Central memory CD8-positive, alpha-beta T cell (primary cell): ENCODE measurements around the gene DPYD.
"Not testable (repeated sequence)": the region's sequence is repeated elsewhere in the genome, so short reads cannot be mapped to it uniquely, and the experiment has no call there.

ENCODE experiments used
- ATAC-seq: fragments of 150-1000 bp; cut with Tn5 transposase; replicated peaks from 2 replicates; pipeline ENCODE4 v1.10.0; 2022; ENCODE audit warnings: mild to moderate bottlenecking, moderate FRiP score, moderate number of reproducible peaks; ENCODE audit not compliant: poor library complexity, severe bottlenecking; ENCODE audit errors: extremely low read depth
- DNase-seq, 2 donors: peaks; one replicate each; pipeline ENCODE4 v3.0.0; 2021; ENCODE audit warnings: low spot score in 2 of 2
- H3K27ac Mint-ChIP-seq: one replicate; pipeline ENCODE4 v1.8.0; 2022; ENCODE audit warnings: low read depth, mild to moderate bottlenecking, moderate library complexity, mixed read lengths
- H3K27me3 Mint-ChIP-seq: one replicate; pipeline ENCODE4 v1.8.0; 2022; ENCODE audit warnings: mixed read lengths
- H3K36me3 Mint-ChIP-seq: one replicate; pipeline ENCODE4 v1.8.0; 2022; ENCODE audit warnings: mild to moderate bottlenecking, moderate library complexity, mixed read lengths; ENCODE audit not compliant: insufficient read depth
- H3K4me1 Mint-ChIP-seq: one replicate; pipeline ENCODE4 v1.8.0; 2022; ENCODE audit warnings: mixed read lengths
- H3K4me3 Mint-ChIP-seq: one replicate; pipeline ENCODE4 v1.8.0; 2022; ENCODE audit warnings: mild to moderate bottlenecking, moderate library complexity, mixed read lengths
- H3K9me3 Mint-ChIP-seq: one replicate; pipeline ENCODE4 v1.8.0; 2022; ENCODE audit warnings: mixed read lengths

Gene DPYD

DNA sequence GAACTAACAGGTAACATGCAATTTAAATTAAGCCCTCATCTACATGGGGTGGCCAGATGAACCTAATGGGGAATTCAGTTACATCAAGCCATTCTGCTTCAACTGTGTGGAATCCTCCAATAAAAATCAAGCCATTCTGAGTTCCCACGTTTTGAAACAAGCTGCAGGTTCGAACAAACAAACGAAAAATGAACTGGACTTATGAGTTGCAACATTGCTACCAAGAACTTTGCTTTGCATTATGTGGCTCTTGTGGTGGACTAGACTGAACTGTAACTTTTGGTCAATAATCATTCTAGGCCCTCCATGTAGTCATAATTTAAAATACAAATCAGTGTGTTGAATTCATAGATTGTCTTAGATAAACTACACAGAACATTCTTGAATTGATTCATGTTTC, 682.0 kb downstream of the DPYD start:
- H3K36me3 Mint-ChIP-seq, result peaks cover 7% of the 10 kb centered on the region
- H3K9me3 Mint-ChIP-seq, result no peaks in the 10 kb centered on the region
- no peaks in the 10 kb centered on the region for H3K4me1 Mint-ChIP-seq
- ATAC-seq (no peak), DNase-seq (no peak)
- H3K27ac Mint-ChIP-seq, result no peak overlapping the region
- no peak overlapping the region for H3K4me3 Mint-ChIP-seq
- no peaks in the 10 kb centered on the region for H3K27me3 Mint-ChIP-seq

DNA sequence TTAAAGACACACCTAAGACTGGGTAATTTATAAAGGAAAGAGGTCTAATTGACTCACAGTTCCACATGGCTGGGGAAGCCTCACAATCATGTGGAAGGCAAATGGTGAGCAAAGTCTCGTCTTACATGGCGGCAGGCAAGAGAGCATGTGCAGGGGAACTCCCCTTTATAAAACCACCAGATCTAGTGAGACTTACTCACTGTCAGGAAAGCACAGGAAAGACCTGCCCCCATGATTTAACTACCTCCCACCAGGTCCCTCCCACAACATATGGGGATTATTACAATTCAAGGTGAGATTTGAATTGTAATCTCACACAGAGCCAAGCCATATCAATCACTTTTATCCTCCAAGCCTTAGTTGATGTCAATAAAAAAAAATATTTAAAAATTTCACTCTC, 689.5 kb downstream of the DPYD start:
- not testable (repeated sequence) for H3K9me3 Mint-ChIP-seq, H3K27ac Mint-ChIP-seq

DNA sequence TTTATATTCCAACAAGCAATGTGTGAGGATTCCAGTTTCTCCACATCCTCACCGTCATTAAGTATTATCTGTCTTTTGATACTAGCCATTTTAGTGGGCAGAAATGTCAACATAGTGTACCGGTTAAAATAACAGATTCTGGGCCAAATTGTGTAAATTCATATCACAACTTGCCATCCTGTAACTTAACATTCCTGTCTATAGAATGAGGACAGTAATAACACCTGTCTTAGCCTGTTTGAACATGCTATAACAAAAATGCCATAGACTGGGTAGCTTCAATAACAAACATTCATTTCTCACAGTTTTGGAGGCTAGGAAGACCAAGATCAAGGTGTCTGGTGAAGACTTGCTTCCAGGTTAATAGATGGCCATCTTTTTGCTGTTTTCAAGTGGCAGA, 708.2 kb downstream of the DPYD start:
- H3K4me1 Mint-ChIP-seq, result no peaks in the 10 kb centered on the region
- no peak for DNase-seq
- H3K27me3 Mint-ChIP-seq, result no peaks in the 10 kb centered on the region
- ATAC-seq, result no peak
- H3K4me3 Mint-ChIP-seq, result no peak overlapping the region
- H3K9me3 Mint-ChIP-seq, result no peaks in the 10 kb centered on the region
- peaks cover 2% of the 10 kb centered on the region for H3K36me3 Mint-ChIP-seq
- H3K27ac Mint-ChIP-seq, result no peak overlapping the region

More for the DNA sequence above, 689.5 kb downstream of the DPYD start:
- not testable (repeated sequence) for H3K4me3 Mint-ChIP-seq, DNase-seq, ATAC-seq, H3K27me3 Mint-ChIP-seq, H3K4me1 Mint-ChIP-seq
- peaks cover 16% of the 10 kb centered on the region for H3K36me3 Mint-ChIP-seq

DNA sequence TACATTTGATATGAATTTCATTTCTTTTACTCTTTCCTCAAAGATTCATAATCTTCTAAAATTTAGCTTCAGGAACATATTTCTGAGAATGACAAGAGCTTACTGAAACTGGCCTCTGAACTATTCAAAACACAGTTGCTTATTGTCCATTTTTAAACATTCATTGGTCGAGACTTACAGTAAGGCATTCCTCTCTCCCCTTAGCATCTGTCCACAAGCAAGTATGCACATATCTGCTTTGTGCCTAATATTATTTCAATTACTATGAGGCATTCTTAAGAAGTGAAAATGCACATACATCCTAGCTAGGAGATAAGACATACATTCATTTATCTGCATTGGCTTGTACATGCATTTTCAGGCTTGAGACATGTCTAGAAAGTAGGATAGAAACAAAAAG, 710.5 kb downstream of the DPYD start:
- no peaks in the 10 kb centered on the region for H3K36me3 Mint-ChIP-seq
- H3K27ac Mint-ChIP-seq, result no peak overlapping the region
- no peak for DNase-seq
- H3K4me1 Mint-ChIP-seq, result no peaks in the 10 kb centered on the region
- no peak for ATAC-seq
- no peaks in the 10 kb centered on the region for H3K27me3 Mint-ChIP-seq
- no peak overlapping the region for H3K4me3 Mint-ChIP-seq
- no peaks in the 10 kb centered on the region for H3K9me3 Mint-ChIP-seq

DNA sequence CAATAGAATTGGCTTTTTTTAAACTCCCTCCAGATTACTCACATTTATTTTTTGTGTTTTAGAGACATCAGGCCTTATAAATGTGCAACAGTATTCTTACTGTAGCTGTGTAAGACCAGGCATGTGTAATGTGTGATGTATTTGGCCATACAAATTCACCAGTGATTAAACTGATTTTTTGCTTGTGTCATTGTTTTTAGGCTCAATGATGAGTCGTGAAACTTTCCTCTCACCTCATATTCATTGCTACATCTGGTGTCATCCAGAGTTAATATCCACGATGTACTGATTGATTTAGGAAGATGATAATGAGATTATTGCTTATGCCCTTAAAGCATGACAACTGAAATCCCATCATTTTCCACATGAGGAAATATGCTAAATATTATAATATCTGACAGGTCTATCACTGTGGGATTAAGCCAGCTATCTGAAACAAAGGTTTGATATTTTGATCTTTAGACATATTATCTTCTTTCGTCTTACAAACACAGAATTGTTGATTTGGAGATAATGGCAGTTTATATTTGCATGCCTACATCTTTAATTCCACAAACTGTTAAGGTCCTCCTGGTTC, 711.4 kb downstream of the DPYD start:
- DNase-seq, result no peak

DNA sequence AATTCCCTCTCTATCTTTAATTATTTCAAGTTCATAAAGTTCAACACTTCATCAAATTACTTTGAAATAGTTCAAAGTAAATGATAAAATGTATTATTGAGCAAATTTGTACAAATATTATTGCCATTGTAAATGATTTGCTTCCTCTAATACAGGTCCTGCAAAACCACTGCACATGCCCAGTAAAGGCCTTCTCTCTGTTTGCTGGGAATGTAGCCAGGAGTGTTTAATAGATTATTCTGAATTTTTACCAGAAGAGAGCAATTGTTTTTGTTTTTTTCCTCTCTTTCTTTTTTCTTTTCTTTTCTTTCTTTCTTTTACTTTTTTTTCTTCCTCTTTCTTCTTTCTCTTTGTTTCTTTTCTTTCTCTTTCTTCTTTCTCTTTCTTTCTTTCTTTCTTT, 713.0 kb downstream of the DPYD start:
- ATAC-seq (no peak), DNase-seq (no peak)
- Mint-ChIP-seq H3K27me3 (no peaks in the 10 kb centered on the region), H3K27ac (no peak overlapping the region), H3K9me3 (no peaks in the 10 kb centered on the region), H3K4me3 (no peak overlapping the region), H3K4me1 (no peaks in the 10 kb centered on the region), H3K36me3 (no peaks in the 10 kb centered on the region)

More for the DNA sequence above, 711.4 kb downstream of the DPYD start:
- Mint-ChIP-seq H3K36me3 (no peaks in the 10 kb centered on the region), H3K27me3 (no peaks in the 10 kb centered on the region), H3K4me1 (no peaks in the 10 kb centered on the region), H3K27ac (no peak overlapping the region), H3K4me3 (no peak overlapping the region), H3K9me3 (no peaks in the 10 kb centered on the region)
- no peak for ATAC-seq

DNA sequence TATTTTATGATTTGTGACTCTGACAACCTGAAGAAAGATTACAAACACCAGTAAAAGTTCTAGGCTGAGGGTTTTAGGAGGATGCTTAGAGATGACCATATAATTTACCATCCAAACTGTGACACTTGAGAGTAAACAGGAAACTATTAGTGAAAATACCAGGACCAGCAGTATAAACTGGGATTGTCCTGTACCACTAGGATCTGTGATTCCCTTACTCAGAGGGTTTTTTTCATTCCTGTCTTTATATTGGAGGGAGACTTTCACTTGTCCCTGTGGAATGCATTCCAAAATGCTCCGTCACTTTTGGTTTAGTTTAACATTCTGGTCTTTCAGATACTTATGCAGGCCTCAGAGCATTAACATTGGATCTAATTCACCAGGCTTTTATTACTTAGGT, 716.4 kb downstream of the DPYD start:
- no peak for ATAC-seq
- H3K9me3 Mint-ChIP-seq, result no peaks in the 10 kb centered on the region
- no peaks in the 10 kb centered on the region for H3K36me3 Mint-ChIP-seq
- no peak for DNase-seq
- H3K27me3 Mint-ChIP-seq, result no peaks in the 10 kb centered on the region
- no peaks in the 10 kb centered on the region for H3K4me1 Mint-ChIP-seq
- H3K27ac Mint-ChIP-seq, result no peak overlapping the region
- no peak overlapping the region for H3K4me3 Mint-ChIP-seq

DNA sequence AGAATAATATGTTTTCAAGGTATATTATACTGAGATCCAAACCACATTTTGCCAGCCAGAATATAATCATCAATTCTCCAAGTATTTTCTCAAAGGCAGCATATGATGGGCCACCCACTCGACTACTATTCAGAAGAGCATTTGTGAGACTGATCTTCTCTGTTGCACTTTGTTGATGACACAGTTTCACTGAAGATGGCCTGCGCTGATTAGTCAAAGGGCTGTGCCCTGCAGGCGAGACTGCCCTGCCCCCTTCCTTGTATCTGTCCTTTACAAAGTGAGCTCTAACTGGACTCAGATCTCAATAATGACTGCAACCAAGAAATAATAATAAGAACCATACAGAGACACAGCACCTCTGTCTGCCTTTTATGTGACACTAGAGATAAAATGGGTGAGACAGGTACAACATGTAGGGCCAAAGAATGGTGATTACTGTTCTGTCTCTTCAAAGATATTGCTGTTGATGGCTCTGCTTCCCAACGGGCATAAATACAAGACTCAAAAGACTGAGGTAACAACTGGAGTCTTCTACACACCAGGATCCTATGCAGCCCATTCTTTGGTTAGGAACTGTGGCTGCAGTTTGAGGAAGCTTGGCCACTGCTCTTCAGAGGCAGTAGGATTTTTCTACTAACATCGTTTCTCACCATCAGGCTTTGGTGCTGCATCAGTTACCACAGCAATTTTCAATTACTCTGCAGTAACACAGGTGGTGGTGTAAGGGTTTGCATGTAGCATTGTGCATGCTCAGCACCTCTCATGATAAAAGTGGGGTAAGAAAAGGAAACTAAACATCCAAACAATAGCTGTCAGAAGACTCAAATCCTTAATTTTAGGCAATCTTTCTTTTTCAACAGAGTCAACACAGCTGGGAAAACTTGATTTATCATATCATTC, 718.1 kb downstream of the DPYD start:
- H3K27ac Mint-ChIP-seq, result no peak overlapping the region
- no peak for DNase-seq
- no peak overlapping the region for H3K4me3 Mint-ChIP-seq
- H3K27me3 Mint-ChIP-seq, result no peaks in the 10 kb centered on the region
- H3K9me3 Mint-ChIP-seq, result no peaks in the 10 kb centered on the region
- ATAC-seq, result no peak
- no peaks in the 10 kb centered on the region for H3K36me3 Mint-ChIP-seq
- no peaks in the 10 kb centered on the region for H3K4me1 Mint-ChIP-seq

DNA sequence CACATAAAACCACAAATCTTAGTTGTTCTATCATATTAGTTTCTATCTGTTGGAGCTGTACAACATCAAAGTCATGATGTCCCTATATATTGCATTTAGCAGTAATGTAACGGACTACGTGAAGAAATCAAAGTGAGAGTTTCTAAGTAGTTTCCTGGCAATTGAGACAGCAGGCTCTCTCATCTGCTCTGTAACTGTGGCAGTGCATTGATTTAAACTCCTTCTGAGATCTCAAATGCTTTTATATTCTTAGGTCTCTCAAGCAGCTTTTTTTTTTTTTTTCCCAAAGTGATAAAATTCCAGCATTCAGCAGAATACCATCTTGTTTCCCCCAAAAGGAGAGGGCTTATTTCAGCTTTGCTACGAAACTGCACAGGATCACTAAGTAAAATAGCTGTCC, 719.2 kb downstream of the DPYD start:
- DNase-seq, result no peak
- H3K36me3 Mint-ChIP-seq, result no peaks in the 10 kb centered on the region
- H3K27me3 Mint-ChIP-seq, result no peaks in the 10 kb centered on the region
- H3K4me3 Mint-ChIP-seq, result no peak overlapping the region
- H3K9me3 Mint-ChIP-seq, result no peaks in the 10 kb centered on the region
- no peak overlapping the region for H3K27ac Mint-ChIP-seq
- no peaks in the 10 kb centered on the region for H3K4me1 Mint-ChIP-seq
- no peak for ATAC-seq

DNA sequence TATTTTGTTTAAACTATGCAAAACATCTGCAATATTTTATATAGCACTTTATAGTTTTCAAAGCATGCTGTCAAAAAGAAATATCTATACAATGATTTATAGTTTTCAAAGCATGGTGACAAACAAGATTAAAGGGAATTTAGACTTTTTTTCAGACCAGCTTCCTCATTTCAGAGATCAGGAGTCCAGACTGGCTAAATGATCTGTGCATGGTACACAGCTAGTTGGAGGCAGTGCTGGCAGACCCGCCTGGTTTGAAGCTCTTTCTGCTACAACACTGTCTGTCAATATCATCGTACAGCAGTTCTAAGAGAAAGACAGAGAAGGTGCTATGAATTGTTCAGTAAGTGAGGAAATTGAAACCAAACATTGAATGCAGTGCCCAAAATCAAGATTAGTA, 720.2 kb downstream of the DPYD start:
- Mint-ChIP-seq H3K27me3 (no peaks in the 10 kb centered on the region), H3K4me3 (no peak overlapping the region), H3K27ac (no peak overlapping the region), H3K36me3 (peaks cover under 1% of the 10 kb centered on the region), H3K4me1 (no peaks in the 10 kb centered on the region), H3K9me3 (no peaks in the 10 kb centered on the region)
- no peak for DNase-seq
- no peak for ATAC-seq

DNA sequence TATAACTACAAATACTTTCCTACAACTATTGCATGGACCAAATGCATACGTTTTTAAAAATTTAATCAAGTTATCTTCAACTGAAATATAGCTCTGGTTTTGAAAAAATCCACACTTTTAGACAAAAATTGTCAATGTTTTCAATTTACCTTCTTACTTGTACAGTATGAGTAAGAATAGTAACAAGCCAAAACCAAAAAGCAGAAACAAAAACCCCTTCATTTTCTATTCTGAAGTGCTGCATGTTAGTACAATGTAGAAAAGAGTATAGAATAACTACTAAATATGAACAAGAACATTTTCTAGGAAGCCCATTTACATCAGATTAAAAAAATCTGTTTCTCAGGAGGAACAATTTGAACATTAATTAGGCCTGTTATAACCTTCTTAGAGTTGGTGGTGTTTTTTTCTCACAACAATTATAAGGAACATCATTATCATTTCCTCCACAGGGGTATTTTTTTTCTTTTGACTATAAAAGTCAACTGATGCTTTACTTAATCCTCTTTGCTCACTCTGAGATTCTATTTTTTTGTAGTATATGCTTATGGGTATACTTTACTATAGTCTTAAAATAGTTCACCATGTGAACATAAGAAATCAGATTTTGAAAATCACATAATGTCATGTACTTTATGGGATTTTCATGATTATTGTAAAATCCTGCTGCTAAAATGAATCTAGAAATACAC, 723.9 kb downstream of the DPYD start:
- Mint-ChIP-seq H3K4me3 (no peak overlapping the region), H3K27me3 (no peaks in the 10 kb centered on the region), H3K27ac (no peak overlapping the region), H3K4me1 (no peaks in the 10 kb centered on the region), H3K36me3 (peaks cover 3% of the 10 kb centered on the region), H3K9me3 (no peaks in the 10 kb centered on the region)
- ATAC-seq (no peak), DNase-seq (no peak)

DNA sequence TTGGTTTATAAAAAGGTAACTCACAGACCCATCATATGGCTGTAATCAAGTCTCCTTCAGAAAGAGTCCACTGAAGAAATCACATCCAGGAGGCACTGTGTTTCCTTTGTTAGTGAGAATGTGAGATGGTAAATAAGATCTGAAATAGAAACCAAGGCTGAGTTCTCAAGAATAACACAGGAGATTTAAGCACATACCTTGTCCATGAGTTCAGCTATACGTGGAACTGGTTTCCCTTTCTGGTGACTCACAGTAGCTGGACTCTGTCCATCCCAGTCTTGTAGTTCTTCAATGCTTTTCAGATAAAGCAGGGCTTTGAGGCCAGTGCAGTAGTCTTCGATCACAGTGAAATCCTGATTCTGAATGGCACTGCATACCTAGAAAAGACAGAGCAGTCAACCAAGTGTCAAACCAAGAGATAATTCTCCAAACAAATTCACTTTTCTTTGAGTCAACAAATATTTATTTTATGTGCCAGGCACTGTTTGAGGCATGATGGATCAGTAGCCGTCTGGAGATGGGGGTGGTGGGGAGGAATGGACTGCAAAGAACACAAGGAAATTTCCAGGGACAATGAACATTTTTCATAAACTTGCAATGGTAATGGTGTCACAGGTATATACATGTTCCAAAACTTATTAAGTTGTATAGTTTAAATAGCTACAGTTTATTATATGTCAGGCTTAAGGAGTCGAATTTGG, 727.8 kb downstream of the DPYD start:
- H3K9me3 Mint-ChIP-seq, result no peaks in the 10 kb centered on the region
- ATAC-seq (no peak), DNase-seq (no peak)
- H3K4me1 Mint-ChIP-seq, result no peaks in the 10 kb centered on the region
- no peaks in the 10 kb centered on the region for H3K27me3 Mint-ChIP-seq
- H3K27ac Mint-ChIP-seq, result no peak overlapping the region
- H3K4me3 Mint-ChIP-seq, result no peak overlapping the region
- peaks cover 10% of the 10 kb centered on the region for H3K36me3 Mint-ChIP-seq
